NCI-H2227 (cell line): Measurements from ENCODE around the gene PHF2.

Source experiments
- DNase-seq: peaks from one replicate; lab custom pipeline; 2025; ENCODE audit not compliant: unreplicated experiment; lab: John Stamatoyannopoulos, UW

The PHF2 gene

GRCh38 chr9:93624431-93624834 is 48.0 kb downstream of the PHF2 start:
- no peak for DNase-seq

- DNase-seq, result no peak
These were observed 48.6 kb downstream of the PHF2 start for GRCh38 chr9:93624977-93625376.

GRCh38 chr9:93629920-93630319 is 53.5 kb downstream of the PHF2 start:
- no peak for DNase-seq

DNA sequence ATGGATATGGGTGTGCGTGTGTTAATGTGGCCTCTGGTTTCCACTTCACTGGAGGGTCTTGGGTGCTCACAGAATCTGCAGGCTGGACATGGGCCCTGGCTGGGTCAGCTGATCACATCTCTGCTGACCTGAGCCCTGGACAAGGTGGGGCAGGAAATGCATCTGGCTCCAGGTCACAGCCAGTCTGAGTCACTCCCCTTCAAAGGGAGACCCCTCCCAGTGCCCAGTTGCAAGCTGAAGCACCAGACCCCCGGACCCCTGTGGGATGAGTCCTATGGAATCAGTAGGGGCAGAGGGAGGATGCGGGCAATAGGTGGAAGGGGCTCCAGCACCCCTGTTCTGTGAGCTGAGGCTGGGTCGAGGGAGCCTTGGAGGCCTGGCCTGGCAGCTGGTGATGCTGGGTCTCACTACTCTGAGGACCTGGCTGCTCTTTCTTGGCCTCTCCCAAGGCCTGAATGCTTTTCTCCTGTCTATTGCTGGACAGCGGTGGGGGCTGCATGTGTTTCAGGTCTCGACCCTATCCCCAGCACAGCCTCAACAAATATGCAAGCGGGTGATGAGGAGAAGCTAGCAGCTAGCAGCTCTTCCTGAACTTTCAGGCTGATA is 54.5 kb downstream of the PHF2 start:
- DNase-seq, result no peak

DNA sequence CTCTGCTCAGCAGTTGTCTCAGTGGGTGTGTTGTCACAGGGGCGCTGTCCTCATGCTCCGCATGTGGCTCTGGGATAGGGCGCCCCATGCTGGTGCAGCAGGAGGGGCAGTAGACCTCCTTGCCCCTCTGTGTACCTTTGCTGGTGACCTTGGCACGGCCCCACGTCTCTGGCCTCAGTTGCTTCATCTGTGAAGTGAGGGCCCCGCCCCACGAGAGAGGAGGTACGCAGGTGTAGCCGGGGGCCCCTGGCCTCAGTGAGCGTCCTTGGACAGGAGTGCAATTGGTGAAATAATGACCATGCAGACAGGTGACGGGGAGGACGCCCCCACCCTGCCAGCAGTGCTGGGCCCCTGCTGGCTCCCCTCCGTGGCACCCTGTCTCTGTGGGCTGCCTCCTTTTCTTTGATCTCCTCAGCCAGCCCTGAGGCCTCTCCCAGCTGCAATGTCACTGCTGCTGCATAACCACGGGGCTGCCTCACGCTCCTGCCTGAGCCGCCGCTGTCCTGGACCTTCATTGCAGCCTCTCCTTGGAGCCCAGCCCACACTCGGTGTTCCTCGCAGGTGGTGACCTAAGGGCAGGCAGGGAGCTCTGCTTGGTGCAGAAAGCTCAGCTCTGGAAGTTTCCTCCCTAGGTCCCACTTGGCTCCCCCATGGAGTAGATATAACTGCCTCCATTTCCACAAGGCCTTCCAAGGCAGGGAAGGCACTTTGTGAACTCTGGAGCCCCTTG is 57.3 kb downstream of the PHF2 start:
- no peak for DNase-seq

DNA sequence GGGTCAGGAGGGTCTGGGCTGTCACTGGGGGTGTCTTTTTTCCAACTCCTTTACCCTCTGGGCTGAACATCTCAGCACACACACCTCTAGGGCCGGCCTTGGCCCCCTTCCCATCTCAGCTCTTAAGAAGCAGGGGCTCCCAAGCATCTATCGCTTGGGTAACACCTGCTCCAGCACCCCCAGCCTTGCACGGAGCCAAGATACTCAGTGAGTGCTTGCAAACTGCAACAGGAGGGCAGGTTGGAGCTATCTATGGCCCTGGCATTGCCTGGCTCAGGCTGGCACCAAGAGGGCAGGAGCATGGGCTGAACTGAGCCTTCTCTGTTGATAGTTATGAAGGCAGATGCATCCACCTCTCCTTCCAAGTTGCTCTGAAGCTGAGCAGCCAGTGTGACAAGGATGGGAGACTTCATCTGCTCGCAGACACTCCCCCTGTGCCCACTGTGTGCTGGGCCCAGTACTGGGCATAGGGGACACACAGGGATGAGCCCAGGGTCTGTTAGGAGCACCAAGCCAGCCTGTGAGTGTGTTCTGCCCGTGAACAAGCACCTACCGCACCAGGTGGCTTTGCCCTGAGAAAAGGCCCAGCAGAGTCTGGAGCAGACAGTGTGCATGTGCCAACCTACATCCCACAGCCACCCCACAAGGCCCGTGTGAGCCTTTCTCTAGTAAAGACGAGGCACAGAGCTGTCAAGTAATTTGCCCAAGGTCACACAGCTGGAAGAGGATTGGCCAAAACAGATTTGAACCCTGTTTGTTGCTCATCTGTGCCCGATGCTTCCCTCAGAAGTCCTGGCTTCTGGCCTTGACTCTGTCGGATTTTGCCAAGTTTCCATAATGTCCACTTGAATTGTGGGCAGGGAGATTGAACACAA is 58.2 kb downstream of the PHF2 start:
- DNase-seq, result no peak

- DNase-seq, result no peak
These were observed 59.1 kb downstream of the PHF2 start for GRCh38 chr9:93635186-93636107.

GRCh38 chr9:93636172-93636661 is 59.8 kb downstream of the PHF2 start:
- no peak for DNase-seq

DNA sequence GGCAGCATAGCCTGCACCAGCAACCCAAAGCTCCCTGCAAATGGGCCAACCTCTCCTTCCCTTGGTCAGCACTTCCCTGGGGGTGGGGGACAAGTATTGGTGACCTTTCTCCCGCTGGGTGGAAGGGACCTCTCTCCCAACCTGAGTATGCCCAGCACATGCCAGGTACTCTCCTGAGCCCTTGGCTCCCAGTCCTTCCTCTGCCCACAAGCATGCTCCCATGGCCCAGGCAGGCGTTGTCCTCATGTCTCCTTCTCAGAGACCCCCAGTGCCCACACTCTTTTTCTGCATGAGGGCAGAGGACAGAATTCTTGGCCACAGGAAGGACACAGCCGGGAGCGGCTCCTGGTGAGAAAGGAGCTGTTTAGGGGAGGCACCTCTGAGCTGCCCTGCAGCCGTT is 60.3 kb downstream of the PHF2 start:
- no peak for DNase-seq

- DNase-seq, result no peak
These were observed 61.5 kb downstream of the PHF2 start for GRCh38 chr9:93637886-93638285.

DNA sequence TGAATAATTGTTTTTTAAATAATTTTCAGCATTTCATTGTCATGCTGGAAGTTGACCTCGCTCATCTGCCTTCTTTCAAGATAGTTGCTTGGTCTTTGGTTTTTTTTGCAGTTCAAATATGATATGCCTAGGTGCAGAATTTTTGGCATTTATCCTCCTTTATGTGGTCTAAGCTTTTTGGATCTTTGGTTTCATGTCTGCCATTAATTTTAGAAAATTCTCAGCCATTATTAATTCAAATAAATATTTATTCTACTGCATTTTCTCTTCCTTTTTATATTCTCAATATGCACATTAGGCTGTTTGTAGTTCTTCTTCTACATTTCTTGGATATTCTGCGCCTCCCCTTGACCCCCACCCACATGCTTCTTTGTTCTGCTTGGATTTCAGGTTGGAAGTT is 63.6 kb downstream of the PHF2 start:
- DNase-seq, result no peak

DNA sequence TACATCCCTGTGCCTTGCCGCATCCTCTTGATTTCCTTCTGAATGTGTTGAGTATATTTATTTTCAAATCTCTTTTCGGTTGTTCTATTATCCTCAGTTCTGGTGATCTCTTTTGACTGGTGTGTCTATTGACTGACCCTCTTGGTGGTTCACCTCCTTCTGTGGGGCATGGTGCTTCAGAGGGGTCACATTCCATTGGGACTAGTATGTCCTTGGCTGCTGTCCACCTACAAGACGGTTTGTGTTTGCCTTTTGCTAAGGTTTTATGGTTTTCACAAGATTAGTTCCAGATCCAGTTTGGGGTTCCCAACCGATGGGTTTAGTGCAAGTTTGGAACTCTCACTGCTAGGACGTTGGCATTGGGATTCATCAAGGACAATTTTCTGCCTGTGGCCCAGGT is 66.6 kb downstream of the PHF2 start:
- DNase-seq, result no peak

GRCh38 chr9:93644397-93645088 is 68.2 kb downstream of the PHF2 start:
- DNase-seq, result no peak

GRCh38 chr9:93645149-93645889 is 68.9 kb downstream of the PHF2 start:
- DNase-seq, result no peak

GRCh38 chr9:93645921-93646639 is 69.7 kb downstream of the PHF2 start:
- DNase-seq, result no peak

- no peak for DNase-seq
These were observed 70.3 kb downstream of the PHF2 start for GRCh38 chr9:93646640-93647178.

DNA sequence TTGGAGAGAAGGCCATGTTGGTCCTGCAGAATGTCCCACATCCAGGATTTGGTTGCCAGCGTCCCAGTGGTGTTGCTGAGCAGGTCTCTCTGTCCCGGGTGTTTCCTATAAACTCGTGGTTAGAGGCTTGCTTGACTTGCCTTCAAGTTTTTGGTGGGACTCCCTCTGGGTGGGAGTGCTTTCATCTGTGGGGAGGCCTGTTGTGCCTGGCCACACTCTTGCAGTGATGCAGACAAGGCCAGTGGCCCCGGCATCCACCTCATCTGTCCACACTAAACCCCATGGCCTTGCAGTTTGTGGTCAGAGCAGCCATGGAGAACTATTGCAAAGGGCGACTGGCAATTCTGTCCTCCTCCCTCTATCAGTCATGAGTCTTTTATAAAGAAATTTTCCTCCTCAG is 71.8 kb downstream of the PHF2 start:
- no peak for DNase-seq

- no peak for DNase-seq
These were observed 72.5 kb downstream of the PHF2 start for GRCh38 chr9:93648836-93649235.
